DOHH2 (cell line): ENCODE data around the gene ZNF805.

Experiments used
- H3F3A ChIP-seq: fragments of 200-600 bp; sonication (generic), shearing (Covaris generic); 2 replicates; pipeline ENCODE4 v1.6.0; 2016; ENCODE audit warnings: antibody characterized with exemption, mild to moderate bottlenecking; ENCODE audit not compliant: control insufficient read depth, insufficient read depth
- H3K27ac ChIP-seq: fragments of 200-600 bp; sonication (generic); 2 replicates; pipeline ENCODE4 v1.5.1; 2014; ENCODE audit warnings: low read depth, mild to moderate bottlenecking, low read length, moderate library complexity
- H3K27me3 ChIP-seq: fragments of 200-600 bp; sonication (generic); 2 replicates; pipeline ENCODE4 v1.6.1; 2014; ENCODE audit warnings: mild to moderate bottlenecking, low read length, mixed read lengths; ENCODE audit not compliant: control insufficient read depth
- H3K36me3 ChIP-seq: fragments of 200-600 bp; sonication (generic); 2 replicates; pipeline ENCODE4 v1.6.1; 2014; ENCODE audit warnings: mild to moderate bottlenecking, low read length, moderate library complexity, mixed read lengths; ENCODE audit not compliant: control insufficient read depth
- H3K4me1 ChIP-seq: fragments of 200-600 bp; sonication (generic); 2 replicates; pipeline ENCODE4 v1.6.1; 2014; ENCODE audit warnings: mild to moderate bottlenecking, low read length, mixed read lengths; ENCODE audit not compliant: control insufficient read depth
- H3K4me2 ChIP-seq: fragments of 200-600 bp; sonication (generic); 2 replicates; pipeline ENCODE4 v1.6.0; 2014; ENCODE audit warnings: mild to moderate bottlenecking, low read length, moderate library complexity
- H3K4me3 ChIP-seq: fragments of 200-600 bp; sonication (generic); 2 replicates; pipeline ENCODE4 v1.5.1; 2014; ENCODE audit warnings: mild to moderate bottlenecking, low read length, mixed read lengths
- H3K79me2 ChIP-seq: fragments of 200-600 bp; sonication (generic); 2 replicates; pipeline ENCODE4 v1.6.1; 2014; ENCODE audit warnings: mild to moderate bottlenecking, low read length, mixed read lengths; ENCODE audit not compliant: control insufficient read depth
- H3K9me2 ChIP-seq: fragments of 200-600 bp; sonication (generic); replicated peaks from 2 replicates; pipeline ENCODE4 v1.6.1; 2014; ENCODE audit warnings: mild to moderate bottlenecking, low read length, mixed read lengths; ENCODE audit not compliant: control insufficient read depth
- H3K9me3 ChIP-seq: fragments of 200-600 bp; sonication (generic); 2 replicates; pipeline ENCODE4 v1.6.1; 2014; ENCODE audit warnings: antibody characterized with exemption, low read length, mixed read lengths; ENCODE audit not compliant: control insufficient read depth, insufficient read depth
- H4K20me1 ChIP-seq: fragments of 200-600 bp; sonication (generic); 2 replicates; pipeline ENCODE4 v1.6.0; 2014; ENCODE audit warnings: low read depth, mild to moderate bottlenecking, antibody characterized with exemption, low read length, moderate library complexity; ENCODE audit not compliant: control insufficient read depth, insufficient read depth
- EZH2phosphoT487 ChIP-seq: fragments of 200-600 bp; sonication (generic); IDR thresholded peaks from 2 replicates; pipeline ENCODE4 v1.6.1; 2017; ENCODE audit warnings: borderline replicate concordance, mild to moderate bottlenecking, antibody characterized with exemption, low read length, moderate library complexity, mixed read lengths
- TF ChIP-seq, protein P1 (sequence below): fragments of 200-600 bp; sonication (generic); IDR thresholded peaks from one replicate; pipeline ENCODE4 v1.5.1; 2014; ENCODE audit warnings: antibody characterized with exemption, mild to moderate bottlenecking, low read depth, low read length; ENCODE audit not compliant: poor library complexity, severe bottlenecking

The ZNF805 gene

DNA sequence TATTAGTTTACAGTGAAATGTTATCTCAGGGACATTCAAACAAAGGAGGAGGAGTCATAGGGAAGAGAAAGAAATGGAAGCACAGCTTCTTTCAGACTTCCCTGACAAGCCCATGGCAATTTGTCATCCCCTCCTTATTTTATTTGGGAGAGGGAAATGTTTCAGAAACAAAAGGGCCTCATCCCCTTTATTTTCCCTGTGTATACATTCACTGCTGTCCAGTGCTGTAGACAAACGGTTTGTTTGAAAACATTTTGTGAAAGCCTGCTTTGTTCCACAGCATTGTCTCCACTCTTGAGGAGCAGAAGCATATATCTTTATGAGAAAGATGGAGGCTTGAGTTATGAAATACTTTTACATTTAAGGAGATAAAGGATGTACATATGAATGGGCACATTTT, 52.1 kb downstream of the ZNF805 start:
- TF ChIP-seq EZH2phosphoT487 = no peak
- TF ChIP-seq, protein P1, sequence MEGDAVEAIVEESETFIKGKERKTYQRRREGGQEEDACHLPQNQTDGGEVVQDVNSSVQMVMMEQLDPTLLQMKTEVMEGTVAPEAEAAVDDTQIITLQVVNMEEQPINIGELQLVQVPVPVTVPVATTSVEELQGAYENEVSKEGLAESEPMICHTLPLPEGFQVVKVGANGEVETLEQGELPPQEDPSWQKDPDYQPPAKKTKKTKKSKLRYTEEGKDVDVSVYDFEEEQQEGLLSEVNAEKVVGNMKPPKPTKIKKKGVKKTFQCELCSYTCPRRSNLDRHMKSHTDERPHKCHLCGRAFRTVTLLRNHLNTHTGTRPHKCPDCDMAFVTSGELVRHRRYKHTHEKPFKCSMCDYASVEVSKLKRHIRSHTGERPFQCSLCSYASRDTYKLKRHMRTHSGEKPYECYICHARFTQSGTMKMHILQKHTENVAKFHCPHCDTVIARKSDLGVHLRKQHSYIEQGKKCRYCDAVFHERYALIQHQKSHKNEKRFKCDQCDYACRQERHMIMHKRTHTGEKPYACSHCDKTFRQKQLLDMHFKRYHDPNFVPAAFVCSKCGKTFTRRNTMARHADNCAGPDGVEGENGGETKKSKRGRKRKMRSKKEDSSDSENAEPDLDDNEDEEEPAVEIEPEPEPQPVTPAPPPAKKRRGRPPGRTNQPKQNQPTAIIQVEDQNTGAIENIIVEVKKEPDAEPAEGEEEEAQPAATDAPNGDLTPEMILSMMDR = no peak
- H3K9me2 ChIP-seq = no peaks in the 10 kb centered on the region
- no peaks in the 10 kb centered on the region for H3F3A ChIP-seq
- H3K4me3 ChIP-seq = no peak overlapping the region
- H3K4me2 ChIP-seq = no peak overlapping the region
- peaks cover 55% of the 10 kb centered on the region for H3K79me2 ChIP-seq
- H4K20me1 ChIP-seq = no peaks in the 10 kb centered on the region
- H3K4me1 ChIP-seq = no peaks in the 10 kb centered on the region
- H3K27me3 ChIP-seq = no peaks in the 10 kb centered on the region
- H3K27ac ChIP-seq = no peak overlapping the region
- H3K36me3 ChIP-seq = peaks cover 82% of the 10 kb centered on the region
- peaks cover 36% of the 10 kb centered on the region; the same call in 1 of the 2 replicates for H3K9me3 ChIP-seq

DNA sequence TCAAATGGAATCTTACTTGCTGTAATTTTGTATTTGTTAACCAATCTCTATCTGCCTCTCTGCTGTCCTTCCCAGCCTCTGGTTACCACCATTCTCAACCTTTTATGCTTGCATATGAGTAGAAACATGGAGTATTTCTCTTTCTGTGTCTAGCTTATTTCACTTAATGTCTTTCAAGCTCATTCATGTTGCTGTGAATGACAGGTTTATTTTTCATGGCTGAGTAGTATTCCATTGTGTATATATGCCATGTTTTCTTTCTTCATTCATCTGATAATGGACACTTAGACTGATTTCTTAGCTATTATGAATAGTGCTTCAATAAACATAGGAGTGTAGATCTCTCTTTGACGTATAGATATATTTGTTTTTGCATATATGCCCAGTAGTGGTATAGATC, 53.3 kb downstream of the ZNF805 start:
- H3K4me3 ChIP-seq = no peak overlapping the region
- H3K27me3 ChIP-seq = no peaks in the 10 kb centered on the region
- H3K36me3 ChIP-seq = peaks cover 75% of the 10 kb centered on the region
- H3F3A ChIP-seq = no peaks in the 10 kb centered on the region
- H3K79me2 ChIP-seq = peaks cover 49% of the 10 kb centered on the region
- no peaks in the 10 kb centered on the region for H3K9me2 ChIP-seq
- TF ChIP-seq EZH2phosphoT487 = no peak
- TF ChIP-seq, protein P1 = no peak
- no peaks in the 10 kb centered on the region for H3K4me1 ChIP-seq
- H4K20me1 ChIP-seq = no peaks in the 10 kb centered on the region
- no peak overlapping the region for H3K27ac ChIP-seq
- peaks cover 35% of the 10 kb centered on the region; the same call in 1 of the 2 replicates for H3K9me3 ChIP-seq
- H3K4me2 ChIP-seq = no peak overlapping the region

- Histone ChIP-seq H3K4me1 (no peaks in the 10 kb centered on the region), H3K27me3 (no peaks in the 10 kb centered on the region), H3K36me3 (peaks cover 39% of the 10 kb centered on the region), H3K79me2 (peaks cover 16% of the 10 kb centered on the region), H3K9me3 (peaks cover 18% of the 10 kb centered on the region; the same call in 1 of the 2 replicates), H3K4me3 (no peak overlapping the region), H3K27ac (no peak overlapping the region), H3F3A (no peaks in the 10 kb centered on the region), H3K9me2 (no peaks in the 10 kb centered on the region), H4K20me1 (no peaks in the 10 kb centered on the region), H3K4me2 (no peak overlapping the region)
- TF ChIP-seq, protein P1 = no peak
- TF ChIP-seq EZH2phosphoT487 = no peak
These were observed 61.6 kb downstream of the ZNF805 start for GRCh38 chr19:57302020-57302465.
